ENCODE measurements around the gene PGM5.

The PGM5 gene

GRCh38 chr9:68454579-68455334 is 98.3 kb downstream of the PGM5 start:
- TF ChIP-seq, protein P1, sequence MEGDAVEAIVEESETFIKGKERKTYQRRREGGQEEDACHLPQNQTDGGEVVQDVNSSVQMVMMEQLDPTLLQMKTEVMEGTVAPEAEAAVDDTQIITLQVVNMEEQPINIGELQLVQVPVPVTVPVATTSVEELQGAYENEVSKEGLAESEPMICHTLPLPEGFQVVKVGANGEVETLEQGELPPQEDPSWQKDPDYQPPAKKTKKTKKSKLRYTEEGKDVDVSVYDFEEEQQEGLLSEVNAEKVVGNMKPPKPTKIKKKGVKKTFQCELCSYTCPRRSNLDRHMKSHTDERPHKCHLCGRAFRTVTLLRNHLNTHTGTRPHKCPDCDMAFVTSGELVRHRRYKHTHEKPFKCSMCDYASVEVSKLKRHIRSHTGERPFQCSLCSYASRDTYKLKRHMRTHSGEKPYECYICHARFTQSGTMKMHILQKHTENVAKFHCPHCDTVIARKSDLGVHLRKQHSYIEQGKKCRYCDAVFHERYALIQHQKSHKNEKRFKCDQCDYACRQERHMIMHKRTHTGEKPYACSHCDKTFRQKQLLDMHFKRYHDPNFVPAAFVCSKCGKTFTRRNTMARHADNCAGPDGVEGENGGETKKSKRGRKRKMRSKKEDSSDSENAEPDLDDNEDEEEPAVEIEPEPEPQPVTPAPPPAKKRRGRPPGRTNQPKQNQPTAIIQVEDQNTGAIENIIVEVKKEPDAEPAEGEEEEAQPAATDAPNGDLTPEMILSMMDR (IDR thresholded peaks at IDR 0.05; ENCODE audit: low read depth, low read length, missing control alignments): no peak
- Histone ChIP-seq H3K4me3 (ENCODE audit: low read depth, low read length) (no peak overlapping the region), H3K27ac (no peak overlapping the region), H3K27me3 (replicated peaks) (no peaks in the 10 kb centered on the region), H3K36me3 (replicated peaks) (no peaks in the 10 kb centered on the region)
- DNase-seq: no peak
- in situ Hi-C loops (cut with HindIII; ENCODE audit: low pct_ligation_motif_present, low sequenced_read_pairs): no loop called here

- TF ChIP-seq, protein P1 (IDR thresholded peaks at IDR 0.05; ENCODE audit: low read depth, low read length, missing control alignments): no peak
- Histone ChIP-seq H3K4me3 (ENCODE audit: low read depth, low read length) (no peak overlapping the region), H3K27ac (no peak overlapping the region), H3K27me3 (replicated peaks) (no peaks in the 10 kb centered on the region), H3K36me3 (replicated peaks) (no peaks in the 10 kb centered on the region)
- in situ Hi-C loops (cut with HindIII; ENCODE audit: low pct_ligation_motif_present, low sequenced_read_pairs): no loop called here
- no peak for DNase-seq
These were observed 99.0 kb downstream of the PGM5 start for GRCh38 chr9:68455451-68455850.

GRCh38 chr9:68457803-68458202 is 101.4 kb downstream of the PGM5 start:
- Histone ChIP-seq H3K27ac (no peak overlapping the region), H3K27me3 (replicated peaks) (no peaks in the 10 kb centered on the region), H3K36me3 (replicated peaks) (no peaks in the 10 kb centered on the region), H3K4me3 (ENCODE audit: low read depth, low read length) (no peak overlapping the region)
- no peak for DNase-seq
- TF ChIP-seq, protein P1 (IDR thresholded peaks at IDR 0.05; ENCODE audit: low read depth, low read length, missing control alignments): no peak
- in situ Hi-C loops (cut with HindIII; ENCODE audit: low pct_ligation_motif_present, low sequenced_read_pairs): no loop called here

DNA sequence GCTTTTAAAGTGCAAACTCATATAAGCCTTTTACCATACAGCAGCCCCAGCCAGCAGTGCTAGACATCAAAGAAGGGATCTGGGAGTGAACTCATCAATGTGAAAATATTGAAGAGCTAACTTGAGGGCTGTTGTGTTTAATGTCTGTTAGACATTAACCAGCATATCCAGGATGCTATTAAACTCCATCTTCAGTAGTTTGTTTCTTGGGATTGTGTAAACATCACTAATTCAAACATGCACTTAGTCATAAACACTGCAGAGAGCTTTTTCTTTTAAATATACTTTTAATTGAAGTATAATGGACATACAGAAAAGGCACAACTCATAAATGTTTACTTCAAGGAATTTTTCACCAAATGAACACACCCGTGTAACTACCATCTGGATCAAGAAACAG is 102.5 kb downstream of the PGM5 start:
- Histone ChIP-seq H3K27me3 (replicated peaks) (no peaks in the 10 kb centered on the region), H3K4me3 (ENCODE audit: low read depth, low read length) (no peak overlapping the region), H3K36me3 (replicated peaks) (no peaks in the 10 kb centered on the region), H3K27ac (no peak overlapping the region)
- in situ Hi-C loops (cut with HindIII; ENCODE audit: low pct_ligation_motif_present, low sequenced_read_pairs): no loop called here
- no peak for DNase-seq
- TF ChIP-seq, protein P1 (IDR thresholded peaks at IDR 0.05; ENCODE audit: low read depth, low read length, missing control alignments): no peak

- no peak overlapping the region for H3K4me3 ChIP-seq (ENCODE audit: low read depth, low read length)
- TF ChIP-seq, protein P1 (IDR thresholded peaks at IDR 0.05; ENCODE audit: low read depth, low read length, missing control alignments): no peak
- no peak overlapping the region for H3K27ac ChIP-seq
- in situ Hi-C loops (cut with HindIII; ENCODE audit: low pct_ligation_motif_present, low sequenced_read_pairs): no loop called here
- no peak for DNase-seq
- no peaks in the 10 kb centered on the region for H3K27me3 ChIP-seq (replicated peaks)
- H3K36me3 ChIP-seq (replicated peaks): no peaks in the 10 kb centered on the region
These were observed 105.8 kb downstream of the PGM5 start for GRCh38 chr9:68462105-68462775.

Measured in brain microvascular endothelial cell (primary cell).